ENCODE results near the gene RCN2.
"Not testable (repeated sequence)": the region's sequence is repeated elsewhere in the genome, so short reads cannot be mapped to it uniquely, and the experiment has no call there.

Gene RCN2, protein sequence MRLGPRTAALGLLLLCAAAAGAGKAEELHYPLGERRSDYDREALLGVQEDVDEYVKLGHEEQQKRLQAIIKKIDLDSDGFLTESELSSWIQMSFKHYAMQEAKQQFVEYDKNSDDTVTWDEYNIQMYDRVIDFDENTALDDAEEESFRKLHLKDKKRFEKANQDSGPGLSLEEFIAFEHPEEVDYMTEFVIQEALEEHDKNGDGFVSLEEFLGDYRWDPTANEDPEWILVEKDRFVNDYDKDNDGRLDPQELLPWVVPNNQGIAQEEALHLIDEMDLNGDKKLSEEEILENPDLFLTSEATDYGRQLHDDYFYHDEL

DNA sequence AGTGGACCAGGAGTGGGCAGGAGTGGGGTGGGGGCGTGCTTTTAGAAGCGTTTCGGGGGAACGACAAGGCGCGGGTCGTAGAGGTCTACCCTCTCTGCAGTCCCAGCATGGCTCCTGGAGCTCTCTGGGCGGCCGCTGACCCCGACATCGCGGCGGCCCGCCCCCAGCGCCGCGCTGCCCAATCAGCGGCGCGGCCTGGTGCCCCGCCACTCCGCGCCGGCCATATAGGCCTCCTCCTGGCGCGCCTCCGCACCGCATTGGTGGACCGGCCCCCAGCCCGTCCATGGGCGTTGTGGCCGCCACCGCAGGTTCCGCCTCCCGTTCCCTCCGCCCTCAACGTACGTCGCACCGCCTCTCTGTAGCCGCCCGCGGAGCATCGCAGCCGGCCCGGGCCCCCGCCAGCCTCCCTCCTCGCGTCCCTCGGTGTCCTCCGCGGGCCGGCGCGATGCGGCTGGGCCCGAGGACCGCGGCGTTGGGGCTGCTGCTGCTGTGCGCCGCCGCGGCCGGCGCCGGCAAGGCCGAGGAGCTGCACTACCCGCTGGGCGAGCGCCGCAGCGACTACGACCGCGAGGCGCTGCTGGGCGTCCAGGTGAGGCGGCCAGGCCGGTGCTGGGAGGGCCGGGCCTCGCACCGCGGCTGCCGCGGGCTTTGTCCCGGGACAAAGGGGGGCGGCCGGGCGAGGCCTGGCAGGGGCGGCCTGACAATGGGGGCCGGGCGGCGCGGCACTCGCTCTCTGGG is at the start of gene RCN2:
Gene RCN2, plus strand, starts transcription at position 353 of the 738 bp plus-strand sequence. Its CDS starts 93 bp downstream, at position 446.
- H3K36me3 Mint-ChIP-seq = peaks cover 8% of the 10 kb centered on the region

DNA sequence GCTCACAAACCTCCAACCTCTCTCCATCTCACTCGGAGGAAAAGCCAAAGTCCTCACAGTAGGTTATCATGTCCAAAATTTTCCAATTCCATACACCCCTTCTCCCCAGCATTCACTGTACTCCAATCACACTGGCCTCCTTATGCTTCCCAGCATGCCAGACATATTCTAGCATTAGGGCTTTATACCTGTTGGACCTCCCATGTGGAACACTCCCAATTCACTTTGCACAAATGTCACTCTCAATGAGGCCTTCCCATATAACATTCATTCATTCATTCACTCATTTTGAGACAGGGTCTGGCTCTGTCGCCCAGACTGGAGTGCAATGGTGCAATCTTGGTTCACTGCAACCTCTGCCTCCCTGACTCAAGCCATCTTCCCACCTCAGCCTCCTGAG is 46.3 kb upstream of the RCN2 start:
- Mint-ChIP-seq H3K36me3 (peaks cover 33% of the 10 kb centered on the region), H3K4me1 (peaks cover 27% of the 10 kb centered on the region), H3K4me3 (no peak overlapping the region), H3K27me3 (no peaks in the 10 kb centered on the region), H3K27ac (no peak overlapping the region), H3K9me3 (peaks cover 1% of the 10 kb centered on the region)
- ATAC-seq (ENCODE audit: low read depth) = no peak
- no peak for DNase-seq (ENCODE audit: low spot score in 2 of 2)

More for the DNA sequence above, at the start of gene RCN2:
- DNase-seq (ENCODE audit: low spot score in 2 of 2) = peak; percentile 81 to 86
- ATAC-seq (ENCODE audit: low read depth) = peak; percentile 91
- peak within 1 kb of the TSS; percentile 84 for H3K4me3 Mint-ChIP-seq
- peaks cover 17% of the 10 kb centered on the region for H3K4me1 Mint-ChIP-seq
- H3K9me3 Mint-ChIP-seq = no peaks in the 10 kb centered on the region
- H3K27ac Mint-ChIP-seq = peak within 1 kb of the TSS; percentile 96
- H3K27me3 Mint-ChIP-seq = no peaks in the 10 kb centered on the region

DNA sequence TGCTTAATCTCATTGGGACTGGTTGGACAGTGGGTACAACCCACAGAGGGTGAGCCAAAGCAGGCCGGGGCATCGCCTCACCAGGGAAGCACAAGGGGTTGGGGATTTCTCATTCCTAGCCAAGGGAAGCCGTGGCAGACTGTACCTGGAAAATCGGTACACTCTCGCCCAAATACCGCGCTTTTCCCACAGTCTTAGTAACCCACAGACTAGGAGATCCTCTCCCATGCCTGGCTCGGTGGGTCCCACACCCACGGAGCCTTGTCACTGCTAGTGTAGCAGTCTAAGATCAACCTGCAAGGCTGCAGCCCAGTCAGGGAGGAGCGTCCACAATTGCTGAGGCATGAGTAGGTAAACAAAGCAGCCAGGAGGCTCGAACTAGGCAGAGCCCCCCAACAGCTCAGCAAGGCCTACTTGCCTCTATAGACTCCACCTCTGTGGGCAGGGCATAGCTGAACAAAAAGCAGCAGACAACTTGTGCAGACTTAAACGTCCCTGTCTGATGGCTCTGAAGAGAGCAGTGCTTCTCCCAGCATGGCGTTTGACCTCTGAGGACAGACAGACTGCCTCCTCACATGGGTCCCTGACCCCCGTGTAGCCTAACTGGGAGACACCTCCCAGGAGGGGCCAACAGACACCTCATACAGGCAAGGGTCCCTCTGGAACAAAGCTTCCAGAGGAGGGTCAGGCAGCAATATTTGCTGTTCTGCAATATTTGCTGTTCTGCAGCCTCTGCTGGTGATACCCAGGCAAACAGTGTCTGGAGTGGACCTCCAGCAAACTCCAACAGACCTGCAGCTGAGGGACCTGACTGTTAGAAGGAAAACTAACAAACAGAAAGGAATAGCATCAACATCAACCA is 44.0 kb upstream of the RCN2 start:
- H3K9me3 Mint-ChIP-seq; DNase-seq (ENCODE audit: low spot score in 2 of 2); H3K27me3 Mint-ChIP-seq; ATAC-seq (ENCODE audit: low read depth); H3K27ac Mint-ChIP-seq; H3K4me3 Mint-ChIP-seq: not testable (repeated sequence)
- Mint-ChIP-seq H3K4me1 (peaks cover 27% of the 10 kb centered on the region), H3K36me3 (peaks cover 34% of the 10 kb centered on the region)

DNA sequence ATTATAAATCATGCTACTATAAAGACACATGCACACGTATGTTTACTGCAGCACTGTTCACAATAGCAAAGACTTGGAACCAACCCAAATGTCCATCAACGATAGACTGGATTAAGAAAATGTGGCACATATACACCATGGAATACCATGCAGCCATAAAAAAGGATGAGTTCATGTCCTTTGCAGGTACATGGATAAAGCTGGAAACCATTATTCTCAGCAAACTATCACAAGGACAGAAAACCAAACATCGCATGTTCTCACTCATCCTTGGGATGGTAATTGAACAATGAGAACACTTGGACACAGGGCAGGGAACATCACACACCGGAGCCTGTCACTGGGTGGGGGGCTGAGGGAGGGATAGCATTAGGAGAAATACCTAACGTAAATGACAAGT is 38.7 kb upstream of the RCN2 start:
- not testable (repeated sequence) for H3K4me3 Mint-ChIP-seq; ATAC-seq (ENCODE audit: low read depth); H3K27me3 Mint-ChIP-seq; H3K27ac Mint-ChIP-seq; DNase-seq (ENCODE audit: low spot score in 2 of 2); H3K9me3 Mint-ChIP-seq
- Mint-ChIP-seq H3K4me1 (peaks cover 34% of the 10 kb centered on the region), H3K36me3 (peaks cover 39% of the 10 kb centered on the region)

DNA sequence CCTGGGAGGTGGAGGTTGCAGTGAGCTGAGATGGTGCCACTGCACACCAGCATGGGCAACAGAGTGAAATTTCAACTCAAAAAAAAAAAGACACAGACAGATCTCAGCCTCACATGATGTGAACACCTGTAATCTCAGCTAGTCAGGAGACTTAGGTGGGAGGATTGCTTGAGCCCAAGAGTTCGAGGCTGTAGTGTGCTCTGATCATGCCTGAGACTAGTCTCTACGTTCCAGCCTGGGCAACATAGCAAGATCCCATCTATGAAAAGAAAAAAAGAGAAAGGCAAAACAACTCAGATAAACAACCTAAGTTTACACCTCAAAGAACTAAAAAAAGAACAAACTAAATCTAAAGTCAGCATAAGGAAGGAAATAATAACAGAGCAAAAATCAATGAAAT is 37.4 kb upstream of the RCN2 start:
- Mint-ChIP-seq H3K36me3 (peaks cover 35% of the 10 kb centered on the region), H3K4me1 (peaks cover 22% of the 10 kb centered on the region), H3K9me3 (peaks cover 3% of the 10 kb centered on the region), H3K27me3 (no peaks in the 10 kb centered on the region), H3K4me3 (no peak overlapping the region), H3K27ac (no peak overlapping the region)
- DNase-seq (ENCODE audit: low spot score in 2 of 2) (no peak), ATAC-seq (ENCODE audit: low read depth) (no peak)

DNA sequence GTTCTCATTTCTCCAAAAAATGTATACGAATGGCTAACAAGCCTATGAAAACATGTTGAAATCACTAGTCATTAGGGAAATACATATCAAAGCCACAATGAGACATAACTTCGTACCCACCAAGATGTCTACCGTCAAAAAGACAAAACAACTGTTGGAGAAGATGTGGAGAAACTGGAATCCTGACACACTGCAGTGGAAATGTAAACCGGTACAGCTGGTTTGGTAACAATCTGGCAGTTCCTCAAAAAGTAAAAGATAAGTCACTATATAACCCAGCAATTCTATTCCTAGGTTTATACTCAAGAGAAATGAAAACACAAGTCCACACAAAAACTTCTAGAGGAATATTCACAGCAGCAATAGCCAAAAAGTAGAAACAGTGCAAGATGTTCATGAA is 33.4 kb upstream of the RCN2 start:
- no peak overlapping the region for H3K27ac Mint-ChIP-seq
- H3K27me3 Mint-ChIP-seq = no peaks in the 10 kb centered on the region
- peaks cover 22% of the 10 kb centered on the region for H3K36me3 Mint-ChIP-seq
- peaks cover 13% of the 10 kb centered on the region for H3K4me1 Mint-ChIP-seq
- ATAC-seq (ENCODE audit: low read depth) = no peak
- no peak overlapping the region for H3K4me3 Mint-ChIP-seq
- peaks cover 1% of the 10 kb centered on the region for H3K9me3 Mint-ChIP-seq
- DNase-seq (ENCODE audit: low spot score in 2 of 2) = no peak

DNA sequence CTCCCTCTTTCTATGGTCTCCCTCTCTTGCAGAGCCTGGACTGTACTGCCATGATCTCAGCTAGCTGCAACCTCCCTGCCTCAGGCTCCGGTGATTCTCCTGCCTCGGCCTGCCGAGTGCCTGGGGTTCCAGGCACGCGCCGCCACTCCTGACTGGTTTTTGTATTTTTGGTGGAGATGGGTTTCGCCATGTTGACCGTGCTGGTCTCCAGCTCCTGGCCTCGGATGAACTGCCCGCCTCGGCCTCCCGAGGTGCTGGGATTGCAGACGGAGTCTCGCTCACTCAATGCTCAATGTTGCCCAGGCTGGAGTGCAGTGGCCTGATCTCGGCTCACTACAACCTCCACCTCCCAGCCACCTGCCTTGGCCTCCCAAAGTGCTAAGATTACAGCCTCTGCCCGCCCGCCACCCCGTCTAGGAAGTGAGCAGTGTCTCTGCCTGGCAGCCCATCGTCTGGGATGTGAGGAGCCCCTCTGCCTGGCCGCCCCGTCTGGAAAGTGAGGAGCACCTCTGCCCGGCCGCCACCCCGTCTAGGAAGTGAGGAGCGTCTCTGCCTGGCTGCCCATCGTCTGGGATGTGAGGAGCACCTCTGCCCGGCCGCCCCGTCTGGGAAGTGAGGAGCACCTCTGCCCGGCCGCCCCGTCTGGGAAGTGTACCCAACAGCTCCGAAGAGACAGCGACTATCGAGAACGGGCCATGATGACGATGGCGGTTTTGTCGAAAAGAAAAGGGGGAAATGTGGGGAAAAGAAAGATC is 32.2 kb upstream of the RCN2 start:
- not testable (repeated sequence) for H3K27ac Mint-ChIP-seq; DNase-seq (ENCODE audit: low spot score in 2 of 2); H3K9me3 Mint-ChIP-seq; ATAC-seq (ENCODE audit: low read depth); H3K4me3 Mint-ChIP-seq; H3K27me3 Mint-ChIP-seq; H3K4me1 Mint-ChIP-seq
- H3K36me3 Mint-ChIP-seq = peaks cover 13% of the 10 kb centered on the region

DNA sequence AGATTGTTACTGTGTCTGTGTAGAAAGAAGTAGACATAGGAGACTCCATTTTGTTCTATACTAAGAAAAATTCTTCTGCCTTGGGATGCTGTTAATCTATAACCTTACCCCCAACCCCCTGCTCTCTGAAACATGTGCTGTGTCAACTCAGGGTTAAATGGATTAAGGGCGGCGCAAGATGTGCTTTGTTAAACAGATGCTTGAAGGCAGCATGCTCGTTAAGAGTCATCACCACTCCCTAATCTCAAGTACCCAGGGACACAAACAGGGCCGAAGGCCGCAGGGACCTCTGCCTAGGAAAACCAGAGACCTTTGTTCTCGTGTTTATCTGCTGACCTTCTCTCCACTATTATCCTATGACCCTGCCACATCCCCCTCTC is 31.6 kb upstream of the RCN2 start:
- DNase-seq (ENCODE audit: low spot score in 2 of 2); H3K4me1 Mint-ChIP-seq: not testable (repeated sequence)

DNA sequence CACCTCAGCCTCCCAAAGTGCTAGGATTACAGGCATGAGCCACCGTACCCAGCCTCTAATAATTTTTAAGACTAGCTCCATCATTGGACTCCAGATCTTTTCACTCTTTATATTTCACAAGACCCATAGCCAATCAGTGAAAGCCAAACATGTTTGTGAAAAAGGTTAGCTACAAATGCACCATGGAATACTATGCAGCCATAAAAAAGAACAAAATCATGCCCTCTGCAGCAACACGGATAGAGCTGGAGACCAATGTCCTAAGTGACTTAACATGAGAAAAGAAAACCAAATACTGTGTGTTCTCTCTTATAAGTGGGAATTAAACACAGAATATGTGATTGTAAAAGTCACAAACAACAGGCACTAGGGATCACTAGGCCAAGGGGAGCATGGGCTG is 29.6 kb upstream of the RCN2 start:
- ATAC-seq (ENCODE audit: low read depth) (no peak), DNase-seq (ENCODE audit: low spot score in 2 of 2) (no peak)
- Mint-ChIP-seq H3K9me3 (peaks cover 1% of the 10 kb centered on the region), H3K4me1 (peaks cover 10% of the 10 kb centered on the region), H3K36me3 (peaks cover 9% of the 10 kb centered on the region), H3K4me3 (no peak overlapping the region), H3K27ac (no peak overlapping the region), H3K27me3 (no peaks in the 10 kb centered on the region)

More for the DNA sequence above, 31.6 kb upstream of the RCN2 start:
- not testable (repeated sequence) for ATAC-seq (ENCODE audit: low read depth); H3K27ac Mint-ChIP-seq; H3K9me3 Mint-ChIP-seq; H3K27me3 Mint-ChIP-seq; H3K4me3 Mint-ChIP-seq
- H3K36me3 Mint-ChIP-seq = peaks cover 13% of the 10 kb centered on the region

DNA sequence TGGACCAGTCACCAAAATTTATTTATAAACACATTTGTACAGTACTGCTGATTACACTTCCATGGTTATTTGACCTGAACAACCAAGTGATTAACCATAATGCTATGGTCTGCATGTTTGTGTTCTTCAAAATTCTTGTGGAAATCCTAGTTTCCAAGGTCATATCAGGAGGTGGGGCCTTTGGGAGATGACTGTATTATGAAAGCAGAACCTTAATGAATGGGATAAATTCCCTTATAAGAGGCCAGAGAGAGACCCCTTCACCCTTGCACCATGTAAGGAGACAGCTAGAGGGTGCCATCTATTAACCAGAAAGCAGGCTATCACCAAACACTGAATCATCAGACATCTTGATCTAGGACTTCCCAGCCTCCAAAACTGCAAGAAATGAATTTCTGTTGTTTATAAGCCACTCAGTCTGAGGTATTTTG is 28.3 kb upstream of the RCN2 start:
- Mint-ChIP-seq H3K27ac (peak overlapping the region; percentile 98), H3K4me3 (peak overlapping the region; percentile 93), H3K36me3 (peaks cover 9% of the 10 kb centered on the region), H3K27me3 (no peaks in the 10 kb centered on the region), H3K9me3 (peaks cover 1% of the 10 kb centered on the region), H3K4me1 (peaks cover 16% of the 10 kb centered on the region)
- DNase-seq (ENCODE audit: low spot score in 2 of 2) = peak in 1 of 2 donors; percentile 18
- peak; percentile 27 for ATAC-seq (ENCODE audit: low read depth)

DNA sequence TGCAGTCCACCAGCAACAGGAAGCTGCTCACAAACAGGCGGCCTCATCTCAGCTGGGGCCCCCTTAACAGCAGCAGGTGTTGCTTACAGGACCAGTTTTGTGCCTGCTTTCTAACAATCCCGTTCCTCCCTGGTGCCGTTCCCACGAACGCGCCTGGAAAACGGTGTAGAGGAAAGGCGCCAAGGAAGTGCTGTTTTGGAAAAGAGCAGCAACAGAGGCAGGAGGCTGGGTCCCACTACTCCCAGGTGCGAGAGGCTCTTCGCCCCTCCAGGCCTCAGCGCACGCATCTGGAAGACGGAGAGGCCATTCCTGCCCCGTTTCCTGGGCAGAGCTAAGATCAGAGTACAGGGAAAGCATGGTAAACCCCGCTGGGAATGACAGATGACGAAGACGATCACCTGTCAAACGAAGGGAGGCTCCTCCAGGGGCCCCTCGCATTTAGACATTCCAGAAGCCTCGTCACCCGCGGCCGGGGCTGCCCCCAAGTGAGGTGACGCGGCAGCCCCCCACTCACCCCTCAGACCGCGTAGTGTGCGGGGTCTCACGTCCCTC is 27.0 kb upstream of the RCN2 start:
- DNase-seq (ENCODE audit: low spot score in 2 of 2) (peak in 1 of 2 donors; percentile 23), ATAC-seq (ENCODE audit: low read depth) (peak; percentile 1)
- Mint-ChIP-seq H3K27ac (peak overlapping the region; percentile 98), H3K27me3 (no peaks in the 10 kb centered on the region), H3K4me1 (peaks cover 22% of the 10 kb centered on the region), H3K9me3 (no peaks in the 10 kb centered on the region), H3K36me3 (peaks cover 2% of the 10 kb centered on the region), H3K4me3 (peak overlapping the region; percentile 93)

DNA sequence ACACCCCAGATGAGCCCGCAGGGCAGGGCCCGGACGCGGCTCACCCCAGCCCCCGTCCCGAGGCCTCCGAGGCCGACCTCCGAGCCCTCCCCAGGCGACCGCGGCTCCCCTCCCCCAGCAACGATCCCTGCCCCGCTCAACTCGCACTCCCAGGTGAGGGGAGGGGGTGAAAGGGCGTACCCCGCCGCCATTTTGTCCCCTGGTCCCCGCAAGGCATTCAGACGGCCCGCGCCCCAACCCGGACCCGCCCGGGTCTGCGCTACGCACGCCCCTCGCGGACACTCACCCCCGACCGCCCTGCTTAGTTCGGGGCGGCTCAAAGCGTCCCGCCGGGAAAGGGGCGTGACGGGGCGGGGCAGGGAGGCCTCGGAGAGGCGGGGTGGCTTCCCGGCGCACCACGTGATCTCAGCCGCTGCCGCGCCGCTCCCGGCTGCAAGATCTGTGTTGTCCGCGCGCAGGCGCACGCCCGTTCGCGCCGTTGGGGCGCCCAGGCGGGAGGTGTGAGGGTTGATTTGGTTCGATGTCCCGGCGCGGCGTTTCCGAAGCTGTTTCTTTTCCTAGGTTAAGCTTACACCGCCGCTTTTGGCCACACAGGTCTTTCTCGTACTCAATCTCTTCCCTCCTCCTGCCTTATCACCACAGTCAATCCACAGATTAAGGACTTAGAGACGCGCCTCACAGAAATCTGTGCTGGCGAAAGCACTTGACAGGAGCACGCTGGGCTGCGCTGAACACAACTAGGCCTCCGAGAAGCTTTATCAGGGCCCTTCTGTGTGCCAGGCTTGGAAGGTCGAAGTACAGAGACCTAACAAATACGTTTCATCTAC is 26.3 kb upstream of the RCN2 start, which contains the start of gene SCAPER:
Gene SCAPER, minus strand, starts transcription at position 328 of the 827 bp plus-strand sequence. CDS start 21,523 bp downstream, outside the sequence.
- H3K4me1 Mint-ChIP-seq = peaks cover 26% of the 10 kb centered on the region
- no peaks in the 10 kb centered on the region for H3K27me3 Mint-ChIP-seq
- peak within 1 kb of the TSS; percentile 93 for H3K4me3 Mint-ChIP-seq
- ATAC-seq (ENCODE audit: low read depth) (peak; percentile 88), DNase-seq (ENCODE audit: low spot score in 2 of 2) (peak; percentile 89)
- H3K36me3 Mint-ChIP-seq = no peaks in the 10 kb centered on the region
- H3K9me3 Mint-ChIP-seq = no peaks in the 10 kb centered on the region
- H3K27ac Mint-ChIP-seq = peak within 1 kb of the TSS; percentile 98

Measured in memory B cell (primary cell).